Endothelial cell of umbilical vein (primary cell): ENCODE data around the gene KCNQ1OT1. TPM values are rescaled to one million over a fixed set of nuclear protein-coding genes. Genes with fewer than 3 reads are reported as not detected.

ENCODE experiments used
- BruUV-seq: library from RNA; stranded (reverse); fragments of 400-500 nt; replicated peaks from 2 replicates; lab custom pipeline; 2021; lab: Mats Ljungman, UMichigan
- CTCF ChIA-PET: fragments of 300-600, 350-600 bp; sonication (Branson Sonifier 250); formaldehyde crosslinking; loops from one replicate; lab custom pipeline; 2021; ENCODE audit warnings: antibody characterized with exemption, inconsistent platforms; lab: Charles Lee
- POLR2A ChIA-PET: fragments of 300-600, 350-600 bp; sonication (Branson Sonifier 250); formaldehyde crosslinking; loops from one replicate; lab custom pipeline; 2021; ENCODE audit warnings: antibody characterized with exemption, inconsistent platforms; lab: Charles Lee
- DNase-seq: peaks from one replicate; pipeline ENCODE4 v3.0.0-alpha.2; 2011; ENCODE audit warnings: low read depth, low spot score
- FAIRE-seq: peaks from 2 replicates; lab custom pipeline; 2011; peaks lifted over from hg19 to GRCh38; lab: Jason Lieb, UNC
- H2AFZ ChIP-seq: 2 replicates; pipeline ENCODE4 v1.6.0; 2012; ENCODE audit warnings: low read depth, low read length, control low read depth, inconsistent platforms
- H3K27ac ChIP-seq: 2 replicates; pipeline ENCODE4 v1.5.1; 2011; ENCODE audit warnings: low read depth, mild to moderate bottlenecking, control low read depth, low read length, moderate library complexity; ENCODE audit not compliant: insufficient read depth
- H3K27me3 ChIP-seq, 2 experiments: 2 replicates each; pipeline versions ENCODE4 v1.6.0 to v1.6.1; 2011; ENCODE audit warnings: low read length in 2 of 2, mixed read lengths in 1 of 2; ENCODE audit not compliant: control insufficient read depth in 2 of 2, insufficient read depth in 2 of 2
- H3K36me3 ChIP-seq, 2 experiments: 2 replicates in 1 of 2; 3 replicates in 1 of 2; pipeline ENCODE4 v1.5.1; 2011; ENCODE audit warnings: low read length in 2 of 2, mild to moderate bottlenecking in 1 of 2, moderate library complexity in 1 of 2; ENCODE audit not compliant: control insufficient read depth in 2 of 2, insufficient read depth in 2 of 2; ENCODE audit errors: extremely low read depth in 1 of 2
- H3K4me1 ChIP-seq: 3 replicates; pipeline ENCODE4 v1.5.1; 2011; ENCODE audit warnings: mild to moderate bottlenecking, low read length; ENCODE audit not compliant: control insufficient read depth, insufficient read depth; ENCODE audit errors: extremely low read depth
- H3K4me2 ChIP-seq: 2 replicates; pipeline ENCODE4 v1.6.1; 2011; ENCODE audit warnings: low read length, control low read depth, mixed read lengths; ENCODE audit not compliant: insufficient read depth
- H3K4me3 ChIP-seq, 3 experiments: fragments of 200-600 bp in 1 of 3; sonication (generic), shearing (Covaris generic) in 1 of 3; replicated peaks in 1 of 3; 2 replicates each; pipeline ENCODE4 v1.5.1; 2011 to 2016; ENCODE audit warnings: control low read depth in 3 of 3, low read length in 3 of 3, mild to moderate bottlenecking in 2 of 3, inconsistent platforms in 1 of 3, low read depth in 1 of 3, moderate library complexity in 1 of 3; ENCODE audit not compliant: insufficient read depth in 1 of 3
- H3K79me2 ChIP-seq: 2 replicates; pipeline ENCODE4 v1.6.0; 2012; ENCODE audit warnings: low read length, inconsistent platforms; ENCODE audit not compliant: control insufficient read depth, insufficient read depth
- H3K9ac ChIP-seq: replicated peaks from 2 replicates; pipeline ENCODE3; 2011; ENCODE audit warnings: low read length, control low read depth; ENCODE audit not compliant: insufficient read depth; ENCODE audit errors: extremely low read depth
- H3K9me1 ChIP-seq: replicated peaks from 3 replicates; pipeline ENCODE4 v1.6.0; 2011; ENCODE audit warnings: mild to moderate bottlenecking, low read length; ENCODE audit not compliant: control insufficient read depth, insufficient read depth; ENCODE audit errors: extremely low read depth
- H3K9me3 ChIP-seq: replicated peaks from 2 replicates; pipeline ENCODE4 v1.5.1; 2012; ENCODE audit warnings: low read length, inconsistent platforms; ENCODE audit not compliant: control insufficient read depth, insufficient read depth
- H4K20me1 ChIP-seq: replicated peaks from 2 replicates; pipeline ENCODE3; 2011; ENCODE audit warnings: mild to moderate bottlenecking, low read length; ENCODE audit not compliant: control insufficient read depth, insufficient read depth; ENCODE audit errors: extremely low read depth
- CTCF ChIP-seq, 2 donors: IDR thresholded peaks; 1 replicate in 1 of 2; 2 replicates in 1 of 2; pipeline ENCODE4 v1.5.1; 2011; ENCODE audit warnings: low read length in 2 of 2, mild to moderate bottlenecking in 2 of 2, moderate library complexity in 2 of 2, control low read depth in 1 of 2, inconsistent platforms in 1 of 2, low read depth in 1 of 2; ENCODE audit not compliant: insufficient read depth in 1 of 2; ENCODE audit errors: extremely low read depth in 1 of 2
- EZH2 ChIP-seq: IDR thresholded peaks from 2 replicates; pipeline ENCODE4 v1.6.1; 2012; ENCODE audit warnings: borderline replicate concordance, low read depth, mild to moderate bottlenecking, moderate library complexity, low read length, inconsistent platforms; ENCODE audit not compliant: severe bottlenecking
- FOS ChIP-seq: IDR thresholded peaks from 2 replicates; pipeline ENCODE4 v1.6.1; 2011; ENCODE audit warnings: mild to moderate bottlenecking, low read length, moderate library complexity, borderline replicate concordance; ENCODE audit not compliant: insufficient read depth
- GATA2 ChIP-seq: IDR thresholded peaks from 2 replicates; pipeline ENCODE4 v1.7.0; 2011; ENCODE audit warnings: low read depth, mild to moderate bottlenecking, moderate library complexity, mixed read lengths, low read length; ENCODE audit not compliant: insufficient read length, insufficient read depth
- JUN ChIP-seq: IDR thresholded peaks from 2 replicates; pipeline ENCODE4 v1.6.1; 2011; ENCODE audit warnings: borderline replicate concordance, low read depth; ENCODE audit not compliant: insufficient read length, insufficient read depth
- MAX ChIP-seq: IDR thresholded peaks from 2 replicates; pipeline ENCODE4 v1.6.1; 2011; ENCODE audit not compliant: insufficient read depth, insufficient read length
- MYC ChIP-seq: IDR thresholded peaks from one replicate; pipeline ENCODE4 v1.6.1; 2011; ENCODE audit warnings: mild to moderate bottlenecking, low read depth, low read length
- POLR2A ChIP-seq: IDR thresholded peaks from 2 replicates; pipeline ENCODE4 v1.6.1; 2012; ENCODE audit warnings: low read depth, mild to moderate bottlenecking, control low read depth, low read length
- POLR2AphosphoS5 ChIP-seq: IDR thresholded peaks from 2 replicates; pipeline ENCODE4 v1.6.1; 2012; ENCODE audit warnings: low read depth, mild to moderate bottlenecking, control low read depth, low read length, moderate library complexity; ENCODE audit not compliant: insufficient read depth
- dilution Hi-C: fragments of 300-500 bp; cut with MboI; formaldehyde crosslinking; loops from one replicate; pipeline ENCODE4 v1.15.0; 2019; ENCODE audit warnings: low sequenced_read_pairs; ENCODE audit not compliant: extremely low pct_ligation_motif_present
- intact Hi-C: fragments of 100-400 bp; cut with micrococcal nuclease; formaldehyde crosslinking; loops from one replicate; pipeline ENCODE4 v1.10.0; 2022
- polyA plus RNA-seq, 4 experiments: library from polyadenylated mRNA; depleted of rRNA in 3 of 4; stranded (reverse) in 3 of 4; unstranded in 1 of 4; fragments of >200 nt; gene quantifications; 2 replicates each; pipeline versions ENCODE4 v1.2.1 to v1.2.3, GENCODE V29; 2011 to 2012; ENCODE audit warnings: missing spikeins in 1 of 4
- total RNA-seq: library from RNA; stranded (reverse); gene quantifications from 2 replicates; pipeline ENCODE4 v1.2.3, GENCODE V29; 2021

Gene KCNQ1OT1
- total and polyA plus RNA-seq, 2 donors (not counting 3 experiments of a cell fraction or from before 2014, with no cell fraction given), result 0.11 to 1.8 TPM

- H3K4me1 ChIP-seq, result no peaks in the 10 kb centered on the region
- no peak overlapping the region for H3K4me3 ChIP-seq
- dilution Hi-C loops, result no loop called here
- H2AFZ ChIP-seq, result no peak overlapping the region
- no peak overlapping the region for H3K9ac ChIP-seq
- H3K27me3 ChIP-seq, result no peaks in the 10 kb centered on the region
- H3K36me3 ChIP-seq, result peaks cover 0 to 2% of the 10 kb centered on the region in 2 experiments
- H3K4me2 ChIP-seq, result no peak overlapping the region
- no peak for DNase-seq
- no TSS peak for BruUV-seq
- no peaks in the 10 kb centered on the region for H3K9me1 ChIP-seq
- H4K20me1 ChIP-seq, result no peaks in the 10 kb centered on the region
- peaks cover 17% of the 10 kb centered on the region for H3K79me2 ChIP-seq
- no peaks in the 10 kb centered on the region for H3K9me3 ChIP-seq
- H3K27ac ChIP-seq, result no peak overlapping the region
- FAIRE-seq, result no peak
- ChIA-PET POLR2A (interaction anchor here (1.2 kb wide), 1 partner anchor 12 kb away, joined by 3 read pairs; the partner anchor contains the start of gene KCNQ1OT1), CTCF (no interaction called here)
- TF ChIP-seq MAX (no peak), MYC (no peak), EZH2 (no peak), POLR2AphosphoS5 (no peak), FOS (no peak), GATA2 (no peak), JUN (no peak), CTCF (IDR thresholded peaks at IDR 0.05; ENCODE audit: extremely low read depth in 1 of 2, insufficient read depth in 1 of 2, low read depth in 1 of 2, low read length in 2 of 2) (no peak), POLR2A (no peak)
- intact Hi-C loops, result no loop called here
These were observed 12.0 kb downstream of the KCNQ1OT1 start for GRCh38 chr11:2687782-2688191.
